Measurements from ENCODE around the gene CACNG8. TPM values are rescaled to one million over a fixed set of nuclear protein-coding genes. Genes with fewer than 3 reads are reported as not detected.
A peak's percentile ranks its signal among the peaks of the same experiment; 100 is the strongest.

Gene CACNG8
- polyA plus RNA-seq, 3 donors: 0.05 TPM; not detected in 2

GRCh38 chr19:53994811-53995210 lies 32.1 kb downstream of the CACNG8 start:
- DNase-seq: no peak
- no peak overlapping the region for H2AFZ ChIP-seq (ENCODE audit: insufficient read depth, low read depth, low read length, poor library complexity, severe bottlenecking)
- H3K4me3 ChIP-seq (replicated peaks in 1 of 3; ENCODE audit: low read depth in 2 of 3, low read length in 3 of 3): no peak overlapping the region
- no peaks in the 10 kb centered on the region for H4K20me1 ChIP-seq (ENCODE audit: insufficient read depth, low read length)
- H3K36me3 Mint-ChIP-seq: peaks cover 5% of the 10 kb centered on the region in 2 donors
- H3K36me3 ChIP-seq (replicated peaks in 1 of 2; ENCODE audit: control insufficient read depth in 1 of 2, insufficient read depth in 2 of 2, low read length in 2 of 2): no peaks in the 10 kb centered on the region
- no peaks in the 10 kb centered on the region for H3K79me2 ChIP-seq (ENCODE audit: insufficient read depth, low read length)
- H3K27me3 ChIP-seq (ENCODE audit: control insufficient read depth in 2 of 2, insufficient read depth in 2 of 2, low read length in 2 of 2): peaks cover 29 to 69% of the 10 kb centered on the region in 2 donors
- intact Hi-C loops (cut with micrococcal nuclease): no loop called here
- H3K4me1 ChIP-seq (ENCODE audit: control insufficient read depth in 1 of 2, insufficient read depth in 2 of 2, low read length in 2 of 2): peaks cover 5 to 8% of the 10 kb centered on the region in 2 donors
- no peak overlapping the region for H3K27ac ChIP-seq (ENCODE audit: low read depth in 1 of 2, low read length in 2 of 2)
- no peak overlapping the region for H3K4me3 Mint-ChIP-seq
- peaks cover 55 to 88% (median 78%) of the 10 kb centered on the region in 3 donors for H3K27me3 Mint-ChIP-seq (ENCODE audit: low read depth in 3 of 3)
- no CpG with 5 or more reads among the region's 5 CpGs for WGBS (ENCODE audit: insufficient coverage)
- H3K4me2 ChIP-seq (replicated peaks; ENCODE audit: extremely low read depth, low read length, poor library complexity, severe bottlenecking): no peak overlapping the region
- H3K4me1 Mint-ChIP-seq: peaks cover 5% of the 10 kb centered on the region
- no peak overlapping the region for H3K9ac ChIP-seq (ENCODE audit: insufficient read depth, low read length, poor library complexity, severe bottlenecking)
- TF ChIP-seq CTCF (IDR thresholded peaks at IDR 0.05): no peak
- H3K9me3 Mint-ChIP-seq: peaks cover 0 to 17% (median 9%) of the 10 kb centered on the region in 7 donors
- peaks cover 0 to 7% of the 10 kb centered on the region in 2 donors for H3K9me3 ChIP-seq (replicated peaks in 1 of 2; ENCODE audit: control insufficient read depth in 1 of 2, insufficient read depth in 1 of 2, low read length in 2 of 2)
- no peak overlapping the region for H3K27ac Mint-ChIP-seq

- no peak overlapping the region for H3K9ac ChIP-seq (ENCODE audit: insufficient read depth, low read length, poor library complexity, severe bottlenecking)
- H3K36me3 Mint-ChIP-seq: no peaks in the 10 kb centered on the region
- H3K4me2 ChIP-seq (replicated peaks; ENCODE audit: extremely low read depth, low read length, poor library complexity, severe bottlenecking): no peak overlapping the region
- peaks cover 17 to 56% of the 10 kb centered on the region in 2 donors for H3K27me3 ChIP-seq (ENCODE audit: control insufficient read depth in 2 of 2, insufficient read depth in 2 of 2, low read length in 2 of 2)
- peaks cover 0 to 9% (median 1%) of the 10 kb centered on the region in 7 donors for H3K9me3 Mint-ChIP-seq
- intact Hi-C loops (cut with micrococcal nuclease): no loop called here
- H3K27me3 Mint-ChIP-seq (ENCODE audit: low read depth in 3 of 3): peaks cover 58 to 72% (median 71%) of the 10 kb centered on the region in 3 donors
- no peak overlapping the region for H3K27ac Mint-ChIP-seq
- no peaks in the 10 kb centered on the region for H3K9me3 ChIP-seq (replicated peaks in 1 of 2; ENCODE audit: control insufficient read depth in 1 of 2, insufficient read depth in 1 of 2, low read length in 2 of 2)
- no peak overlapping the region for H3K4me3 ChIP-seq (replicated peaks in 1 of 3; ENCODE audit: low read depth in 2 of 3, low read length in 3 of 3)
- H3K79me2 ChIP-seq (ENCODE audit: insufficient read depth, low read length): no peaks in the 10 kb centered on the region
- H2AFZ ChIP-seq (ENCODE audit: insufficient read depth, low read depth, low read length, poor library complexity, severe bottlenecking): no peak overlapping the region
- H4K20me1 ChIP-seq (ENCODE audit: insufficient read depth, low read length): no peaks in the 10 kb centered on the region
- peaks cover 0 to 7% of the 10 kb centered on the region in 2 donors for H3K4me1 ChIP-seq (ENCODE audit: control insufficient read depth in 1 of 2, insufficient read depth in 2 of 2, low read length in 2 of 2)
- no peak for TF ChIP-seq CTCF (IDR thresholded peaks at IDR 0.05)
- H3K4me1 Mint-ChIP-seq: peaks cover 5% of the 10 kb centered on the region
- no peaks in the 10 kb centered on the region for H3K36me3 ChIP-seq (replicated peaks in 1 of 2; ENCODE audit: control insufficient read depth in 1 of 2, insufficient read depth in 2 of 2, low read length in 2 of 2)
- no peak for DNase-seq
- H3K4me3 Mint-ChIP-seq: peak overlapping the region in 1 of 2 donors; percentile 61
- no peak overlapping the region for H3K27ac ChIP-seq (ENCODE audit: low read depth in 1 of 2, low read length in 2 of 2)
- no CpG with 5 or more reads among the region's 7 CpGs for WGBS (ENCODE audit: insufficient coverage)
These were observed 35.5 kb downstream of the CACNG8 start for GRCh38 chr19:53998223-53998622.

All from CD14-positive monocyte (primary cell).